NCI-H510A (cell line): ENCODE measurements around the gene NDUFAF2.
"Not testable (repeated sequence)": the region's sequence is repeated elsewhere in the genome, so short reads cannot be mapped to it uniquely, and the experiment has no call there.

Experiments used
- DNase-seq: peaks from one replicate; lab custom pipeline; 2025; lab: John Stamatoyannopoulos, UW

Gene NDUFAF2

DNA sequence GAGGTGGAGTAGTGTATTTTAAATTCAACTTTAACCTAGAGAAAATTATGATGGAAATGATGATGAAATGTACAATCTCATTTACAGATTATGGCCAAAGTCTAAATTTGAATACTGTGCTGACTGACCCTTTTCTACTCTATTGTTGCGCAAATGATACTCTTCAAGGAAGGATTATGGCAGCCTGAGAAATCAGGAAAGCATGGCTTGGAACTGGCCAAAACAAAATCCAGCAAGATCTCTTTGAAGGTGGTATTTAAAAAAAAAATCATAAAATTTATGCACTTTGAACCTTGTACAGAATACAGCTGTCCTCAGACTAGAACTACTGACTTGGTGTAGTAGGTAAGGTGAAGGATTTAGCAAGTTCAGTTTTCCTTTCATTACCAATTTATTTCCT is 105.3 kb downstream of the NDUFAF2 start:
- DNase-seq, result no peak

DNA sequence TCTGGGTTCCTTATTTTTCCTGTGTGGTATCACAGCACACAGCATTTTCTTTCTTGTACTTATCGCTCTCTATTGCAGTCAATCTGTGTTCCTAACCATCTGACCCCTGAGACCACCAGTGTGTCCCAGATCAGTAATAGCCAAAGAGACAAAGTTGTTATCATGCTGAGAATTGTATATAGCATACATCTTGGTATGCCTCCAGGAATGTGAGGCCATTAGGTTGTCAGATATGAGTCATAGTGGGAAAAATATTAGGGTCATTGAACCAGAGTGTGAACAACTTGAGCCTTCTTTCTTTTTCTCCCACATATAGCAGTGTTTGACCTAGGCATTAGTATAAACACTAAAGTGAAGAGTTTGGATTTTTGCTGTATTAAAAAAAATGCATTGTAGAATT is 106.3 kb downstream of the NDUFAF2 start:
- no peak for DNase-seq

DNA sequence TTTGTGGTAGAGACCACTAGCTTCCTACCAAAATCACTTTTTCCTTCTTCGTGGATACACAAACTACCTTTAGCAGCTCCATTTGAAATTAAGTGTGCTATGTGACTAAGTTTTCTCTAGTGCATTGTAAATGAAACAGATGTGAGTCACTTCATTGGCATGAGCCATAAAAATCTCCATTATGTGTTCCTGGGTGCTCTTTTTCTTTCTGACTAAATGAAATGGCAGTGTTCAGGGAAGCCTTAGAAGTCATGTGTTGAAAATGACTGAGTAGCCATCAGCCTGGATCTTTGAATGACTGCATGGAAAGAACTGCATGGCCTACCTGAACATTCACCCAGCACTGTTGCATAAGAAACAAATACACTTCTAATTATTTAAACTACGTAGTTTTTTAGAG is 107.9 kb downstream of the NDUFAF2 start:
- no peak for DNase-seq

DNA sequence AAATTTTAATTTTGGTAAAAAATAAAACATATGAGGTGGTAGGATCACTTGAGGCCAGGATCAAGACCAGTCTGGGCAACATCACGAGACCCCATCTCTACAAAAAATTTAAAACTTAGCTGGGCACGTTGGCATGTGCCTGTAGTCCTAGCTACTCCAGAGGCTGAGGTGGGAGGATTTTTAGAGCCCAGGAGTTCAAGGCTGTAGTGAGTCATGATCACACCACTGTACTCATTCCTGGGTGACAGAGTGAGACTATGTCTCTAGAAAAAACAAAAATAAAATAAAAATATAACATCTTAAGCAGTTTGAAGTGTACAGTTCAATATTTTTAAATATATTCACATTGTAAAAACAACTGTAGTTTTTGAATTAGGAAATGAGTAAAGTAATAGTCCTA is 108.9 kb downstream of the NDUFAF2 start:
- no peak for DNase-seq

- DNase-seq, result no peak
Observed at GRCh38 chr5:61055434-61056006, 110.5 kb downstream of the NDUFAF2 start.

DNA sequence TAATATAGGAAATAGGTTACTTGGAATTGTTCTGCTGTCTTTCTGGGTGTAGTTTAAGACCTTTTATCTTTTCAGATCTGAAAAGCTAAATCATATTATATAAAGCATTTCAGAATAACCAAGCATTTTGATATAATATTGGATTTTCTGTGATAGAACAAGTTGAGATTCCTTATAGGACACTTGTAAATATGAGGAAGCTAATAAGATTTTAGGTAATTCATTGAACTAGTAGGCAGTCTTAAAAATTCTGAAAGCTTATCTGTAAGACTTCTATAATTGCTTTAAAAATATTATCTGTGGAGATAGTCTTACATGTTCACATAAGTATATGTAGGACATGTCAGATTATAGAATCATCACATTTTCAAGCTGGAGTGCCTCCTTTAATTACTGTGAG is 114.5 kb downstream of the NDUFAF2 start:
- no peak for DNase-seq

DNA sequence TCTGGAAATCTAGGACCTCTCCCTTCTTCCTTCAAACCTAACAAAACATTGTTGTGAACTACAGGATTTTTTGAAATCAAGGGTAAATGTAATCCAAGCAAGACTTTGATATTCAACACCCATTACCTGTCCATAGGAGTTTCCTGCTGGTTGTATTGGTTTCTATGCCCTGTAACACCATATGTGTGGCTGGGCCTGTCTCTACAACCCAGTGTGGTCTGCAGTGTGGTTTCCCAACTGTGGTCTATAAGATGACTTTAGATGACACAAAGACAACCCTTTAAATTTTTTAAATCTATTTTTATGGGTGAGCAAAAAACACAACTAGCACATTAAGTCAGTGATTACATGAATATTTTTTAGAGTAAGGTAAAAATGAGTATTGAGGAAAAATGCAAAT is 124.1 kb downstream of the NDUFAF2 start:
- no peak for DNase-seq

GRCh38 chr5:61071526-61071925 is 126.5 kb downstream of the NDUFAF2 start:
- no peak for DNase-seq

GRCh38 chr5:61076626-61077025 is 131.6 kb downstream of the NDUFAF2 start:
- DNase-seq, result no peak

DNA sequence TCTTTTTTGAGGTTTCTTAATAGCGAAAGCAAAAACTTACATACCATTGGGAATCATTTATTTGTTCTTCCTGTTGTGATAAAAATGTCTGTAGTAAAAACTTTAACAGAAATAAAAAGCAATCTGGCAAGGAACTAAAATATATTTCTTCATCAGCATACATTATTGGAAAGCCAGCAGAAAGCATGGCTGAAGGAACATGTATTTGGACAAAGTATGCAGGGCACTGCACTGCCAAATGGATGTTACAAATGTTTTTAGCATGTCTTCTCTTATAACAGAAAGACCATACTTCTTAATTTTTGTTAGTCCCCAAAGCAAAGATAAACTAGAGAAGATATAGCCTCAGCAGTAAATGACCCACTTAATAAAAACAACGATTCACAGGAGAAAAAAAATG is 136.7 kb downstream of the NDUFAF2 start:
- no peak for DNase-seq

GRCh38 chr5:61082516-61083280 is 137.7 kb downstream of the NDUFAF2 start:
- DNase-seq, result no peak

DNA sequence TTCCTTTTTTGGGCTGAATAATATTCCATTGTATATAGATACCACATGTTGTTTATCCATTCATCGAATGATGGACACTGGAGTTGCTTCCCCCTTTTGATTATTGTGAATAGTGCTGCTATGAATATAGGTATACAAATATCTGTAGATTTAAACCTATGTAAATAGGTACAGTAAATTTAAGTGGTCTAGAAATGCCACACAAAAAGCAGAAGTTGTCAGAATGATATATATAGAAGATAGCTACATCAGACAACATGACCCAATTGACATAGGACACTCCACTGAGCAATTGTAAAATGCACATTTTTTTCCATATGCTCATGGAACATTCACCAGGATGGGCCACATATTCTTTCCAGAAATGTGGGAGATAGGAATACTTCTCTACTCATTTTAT is 139.7 kb downstream of the NDUFAF2 start:
- no peak for DNase-seq

GRCh38 chr5:61085885-61086284 is 140.9 kb downstream of the NDUFAF2 start:
- DNase-seq, result no peak

- DNase-seq, result no peak
Observed at GRCh38 chr5:61087921-61088320, 142.9 kb downstream of the NDUFAF2 start.

GRCh38 chr5:61089351-61089750 is 144.3 kb downstream of the NDUFAF2 start:
- DNase-seq, result no peak

DNA sequence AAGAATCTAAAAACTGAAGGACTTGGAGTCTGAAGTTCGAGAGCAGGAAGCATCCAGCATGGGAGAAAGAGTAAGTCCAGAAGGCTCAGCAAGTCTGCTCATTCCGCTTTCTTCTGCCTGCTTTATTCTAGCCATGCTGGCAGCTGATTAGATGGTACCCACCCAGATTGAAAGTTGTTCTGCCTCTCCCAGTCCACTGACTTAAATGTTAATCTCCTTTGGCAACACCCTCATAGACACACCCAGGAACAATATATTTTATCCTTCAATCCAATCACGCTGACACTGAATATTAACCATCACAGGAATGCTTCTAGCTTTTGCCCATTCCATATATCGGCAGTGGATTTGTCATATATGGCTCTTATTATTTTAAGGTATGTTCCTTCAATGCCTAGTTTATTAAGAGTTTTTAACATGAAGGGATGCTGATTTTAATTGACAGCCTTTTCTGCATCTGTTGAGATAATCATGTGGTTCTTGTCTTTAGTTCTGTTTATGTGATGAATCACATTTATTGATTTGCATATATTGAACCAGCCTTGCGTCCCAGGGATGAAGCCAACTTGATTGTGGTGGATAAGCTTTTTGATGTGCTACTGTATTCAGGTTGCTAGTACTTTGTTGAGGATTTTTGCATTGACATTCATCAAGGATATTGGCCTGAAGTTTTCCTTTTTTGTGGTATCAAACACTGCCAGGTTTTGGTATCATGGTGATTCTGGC is 148.2 kb downstream of the NDUFAF2 start:
- DNase-seq, result not testable (repeated sequence)

GRCh38 chr5:61097465-61097864 is 152.5 kb downstream of the NDUFAF2 start:
- DNase-seq, result no peak

DNA sequence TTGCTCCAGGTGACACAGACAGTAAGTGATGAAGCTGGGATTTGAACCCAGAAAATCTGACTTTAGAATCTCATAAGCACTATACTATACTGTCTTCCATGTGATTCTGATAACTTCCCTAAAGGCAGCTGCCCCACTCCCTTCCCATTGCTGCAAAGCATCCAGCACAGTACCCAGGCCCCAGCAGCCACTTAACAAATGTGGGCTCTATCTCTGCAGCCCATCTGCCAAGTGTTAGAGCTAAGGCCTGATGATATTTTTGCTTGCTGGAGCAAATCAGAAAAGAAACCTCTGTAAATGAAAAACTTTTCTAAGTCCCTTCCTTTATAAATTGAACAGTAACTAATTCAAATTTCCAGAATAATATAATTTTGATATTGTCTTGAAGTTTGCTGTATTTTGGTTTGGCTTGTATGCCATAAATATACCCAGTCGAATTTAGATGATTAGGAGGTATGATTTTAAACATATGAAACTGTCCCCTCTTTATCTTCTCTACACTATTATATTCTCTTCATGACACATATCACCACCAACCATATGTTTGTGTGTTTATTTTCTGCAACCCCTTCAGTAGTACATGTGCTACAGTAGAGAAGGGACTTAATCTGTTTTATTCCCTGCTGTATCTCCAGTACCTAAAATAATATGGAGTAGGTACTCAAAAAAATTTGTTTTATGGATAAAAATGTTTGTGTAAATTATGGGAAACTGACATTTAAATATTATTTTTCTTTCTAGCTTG is 153.4 kb downstream of the NDUFAF2 start:
- DNase-seq, result no peak

- no peak for DNase-seq
Observed at GRCh38 chr5:61100437-61100836, 155.4 kb downstream of the NDUFAF2 start.

DNA sequence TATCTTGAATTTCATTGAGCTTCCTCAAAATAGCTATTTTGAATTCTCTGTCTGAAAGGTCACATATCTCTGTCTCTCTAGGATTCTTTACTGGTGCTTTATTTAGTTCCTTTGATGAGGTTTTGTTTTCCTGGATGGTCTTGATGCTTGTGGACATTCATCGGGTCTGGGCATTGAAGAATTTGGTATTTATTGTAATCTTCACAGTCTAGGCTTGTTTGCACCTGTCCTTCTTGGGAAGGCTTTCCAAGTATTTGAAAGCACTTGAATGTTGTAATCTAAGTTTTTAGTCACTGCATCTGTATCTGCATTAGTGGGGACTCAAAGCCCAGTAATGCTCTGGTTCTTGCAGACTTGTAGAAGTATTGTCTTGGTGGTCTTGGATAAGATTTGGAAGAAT is 169.4 kb downstream of the NDUFAF2 start:
- no peak for DNase-seq

- DNase-seq, result no peak
Observed at GRCh38 chr5:61115968-61116367, 171.0 kb downstream of the NDUFAF2 start.

DNA sequence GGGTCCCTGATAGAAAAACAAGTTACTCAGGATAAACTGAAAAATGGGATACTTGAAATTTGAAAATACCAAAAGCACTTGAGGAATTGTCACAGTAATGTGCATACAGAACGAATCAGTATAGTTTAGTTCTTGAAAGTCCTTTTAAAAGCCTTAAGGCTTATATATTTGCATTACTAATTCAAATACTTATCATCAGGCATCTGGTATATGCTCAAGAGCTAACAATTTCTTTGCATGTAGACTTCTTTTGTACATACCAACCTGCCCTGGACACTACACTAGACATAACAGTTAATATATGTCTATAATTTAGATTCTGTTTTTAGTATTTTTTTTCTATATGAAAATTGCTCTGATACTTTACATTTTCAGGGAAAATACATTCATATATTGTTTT is 174.1 kb downstream of the NDUFAF2 start:
- DNase-seq, result no peak

- no peak for DNase-seq
Observed at GRCh38 chr5:61120534-61120933, 175.5 kb downstream of the NDUFAF2 start.
